GM12892 (cell line): Measurements from ENCODE around the gene SLC7A10.

Source experiments
- POLR2A ChIP-seq: IDR thresholded peaks from 2 replicates; pipeline ENCODE4 v1.6.1; 2011; ENCODE audit warnings: low read depth, low read length, control low read depth
- POLR2AphosphoS5 ChIP-seq: IDR thresholded peaks from 2 replicates; pipeline ENCODE4 v1.6.1; 2011; ENCODE audit warnings: low read depth, low read length, control low read depth
- TAF1 ChIP-seq: IDR thresholded peaks from 2 replicates; pipeline ENCODE4 v1.6.1; 2011; ENCODE audit warnings: low read depth, mild to moderate bottlenecking, control low read depth, low read length, borderline replicate concordance

GRCh38 chr19:33175156-33175782, 50.4 kb downstream of the SLC7A10 start:
- no peak for TF ChIP-seq POLR2A
- TF ChIP-seq POLR2AphosphoS5, result no peak
- no peak for TF ChIP-seq TAF1
